ENCODE data around the gene TP53I13.
A peak's percentile ranks its signal among the peaks of the same experiment; 100 is the strongest.

The TP53I13 gene

GRCh38 chr17:29586676-29587469 lies 18.4 kb downstream of the TP53I13 start:
- no peak for TF ChIP-seq POLR2AphosphoS5 (IDR thresholded peaks at IDR 0.05; ENCODE audit: low read depth, low read length)
- no peak for TF ChIP-seq POLR2A (IDR thresholded peaks at IDR 0.05; ENCODE audit: low read depth, low read length)
- no peak for TF ChIP-seq TAF1 (IDR thresholded peaks at IDR 0.05; ENCODE audit: borderline replicate concordance, low read depth, low read length)
- DNase-seq (ENCODE audit: insufficient read length) (no peak), FAIRE-seq (no peak)

GRCh38 chr17:29587591-29587990 lies 19.1 kb downstream of the TP53I13 start:
- TF ChIP-seq POLR2A (IDR thresholded peaks at IDR 0.05; ENCODE audit: low read depth, low read length) (no peak), TAF1 (IDR thresholded peaks at IDR 0.05; ENCODE audit: borderline replicate concordance, low read depth, low read length) (no peak)
- DNase-seq (ENCODE audit: insufficient read length): no peak
- FAIRE-seq: no peak

- DNase-seq (ENCODE audit: insufficient read length) (no peak), FAIRE-seq (no peak)
- no peak for TF ChIP-seq TAF1 (IDR thresholded peaks at IDR 0.05; ENCODE audit: borderline replicate concordance, low read depth, low read length)
- TF ChIP-seq POLR2AphosphoS5 (IDR thresholded peaks at IDR 0.05; ENCODE audit: low read depth, low read length): no peak
- TF ChIP-seq POLR2A (IDR thresholded peaks at IDR 0.05; ENCODE audit: low read depth, low read length): no peak
Measured at GRCh38 chr17:29588017-29588561, 19.6 kb downstream of the TP53I13 start.

- DNase-seq (ENCODE audit: insufficient read length): peak; percentile 53
- no peak for TF ChIP-seq POLR2A (IDR thresholded peaks at IDR 0.05; ENCODE audit: low read depth, low read length)
- TF ChIP-seq TAF1 (IDR thresholded peaks at IDR 0.05; ENCODE audit: borderline replicate concordance, low read depth, low read length): no peak
- TF ChIP-seq POLR2AphosphoS5 (IDR thresholded peaks at IDR 0.05; ENCODE audit: low read depth, low read length): no peak
- no peak for FAIRE-seq
Measured at GRCh38 chr17:29588562-29589411, 20.3 kb downstream of the TP53I13 start.

- DNase-seq (ENCODE audit: insufficient read length): peak; percentile 96
- TF ChIP-seq POLR2AphosphoS5 (IDR thresholded peaks at IDR 0.05; ENCODE audit: low read depth, low read length) (no peak), TAF1 (IDR thresholded peaks at IDR 0.05; ENCODE audit: borderline replicate concordance, low read depth, low read length) (no peak), POLR2A (IDR thresholded peaks at IDR 0.05; ENCODE audit: low read depth, low read length) (peak; percentile 49; the same call in 1 of the 2 replicates)
- FAIRE-seq: peak; percentile 91
Measured at GRCh38 chr17:29589524-29590410, 21.3 kb downstream of the TP53I13 start, which contains the start of gene GIT1. Gene GIT1, minus strand, starts transcription at chr17:29589648. Its CDS starts 270 bp downstream, at chr17:29589378.

GRCh38 chr17:29590411-29591145 lies 22.1 kb downstream of the TP53I13 start:
- DNase-seq (ENCODE audit: insufficient read length): no peak
- FAIRE-seq: peak; percentile 30
- no peak for TF ChIP-seq POLR2AphosphoS5 (IDR thresholded peaks at IDR 0.05; ENCODE audit: low read depth, low read length)
- TF ChIP-seq POLR2A (IDR thresholded peaks at IDR 0.05; ENCODE audit: low read depth, low read length): no peak
- TF ChIP-seq TAF1 (IDR thresholded peaks at IDR 0.05; ENCODE audit: borderline replicate concordance, low read depth, low read length): no peak

GRCh38 chr17:29591146-29591736 lies 22.7 kb downstream of the TP53I13 start:
- no peak for TF ChIP-seq POLR2A (IDR thresholded peaks at IDR 0.05; ENCODE audit: low read depth, low read length)
- TF ChIP-seq TAF1 (IDR thresholded peaks at IDR 0.05; ENCODE audit: borderline replicate concordance, low read depth, low read length): no peak
- TF ChIP-seq POLR2AphosphoS5 (IDR thresholded peaks at IDR 0.05; ENCODE audit: low read depth, low read length): no peak
- FAIRE-seq (no peak), DNase-seq (ENCODE audit: insufficient read length) (no peak)

- DNase-seq (ENCODE audit: insufficient read length) (peak; percentile 85), FAIRE-seq (peak; percentile 91)
- TF ChIP-seq POLR2AphosphoS5 (IDR thresholded peaks at IDR 0.05; ENCODE audit: low read depth, low read length) (no peak), TAF1 (IDR thresholded peaks at IDR 0.05; ENCODE audit: borderline replicate concordance, low read depth, low read length) (no peak), POLR2A (IDR thresholded peaks at IDR 0.05; ENCODE audit: low read depth, low read length) (no peak)
Measured at GRCh38 chr17:29591737-29592608, 23.5 kb downstream of the TP53I13 start.
